EL (cell line): ENCODE data around the gene HDAC9.

Experiments used
- DNase-seq: peaks from one replicate; pipeline ENCODE4 v3.0.0-alpha.2; 2016

Gene HDAC9

GRCh38 chr7:18607025-18607424 is 111.5 kb downstream of the HDAC9 start:
- peak; percentile 26 for DNase-seq

GRCh38 chr7:18610331-18610948 is 114.9 kb downstream of the HDAC9 start:
- peak; percentile 44 for DNase-seq

GRCh38 chr7:18614841-18615240 is 119.3 kb downstream of the HDAC9 start:
- no peak for DNase-seq

GRCh38 chr7:18619311-18619710 is 123.8 kb downstream of the HDAC9 start:
- DNase-seq, result no peak

- DNase-seq, result no peak
Observed at GRCh38 chr7:18623389-18623788, 127.8 kb downstream of the HDAC9 start.

- DNase-seq, result no peak
Observed at GRCh38 chr7:18624459-18624858, 128.9 kb downstream of the HDAC9 start.

- no peak for DNase-seq
Observed at GRCh38 chr7:18626086-18626485, 130.5 kb downstream of the HDAC9 start.

GRCh38 chr7:18626717-18627116 is 131.2 kb downstream of the HDAC9 start:
- DNase-seq, result no peak

- DNase-seq, result no peak
Observed at GRCh38 chr7:18637516-18637915, 142.0 kb downstream of the HDAC9 start.

GRCh38 chr7:18638594-18639452 is 143.3 kb downstream of the HDAC9 start:
- DNase-seq, result peak; percentile 54

- no peak for DNase-seq
Observed at GRCh38 chr7:18639711-18640110, 144.2 kb downstream of the HDAC9 start.

- DNase-seq, result no peak
Observed at GRCh38 chr7:18644981-18645380, 149.4 kb downstream of the HDAC9 start.

- no peak for DNase-seq
Observed at GRCh38 chr7:18647582-18647981, 152.0 kb downstream of the HDAC9 start.

- no peak for DNase-seq
Observed at GRCh38 chr7:18648849-18649758, 153.6 kb downstream of the HDAC9 start.

- peak; percentile 10 for DNase-seq
Observed at GRCh38 chr7:18653381-18654155, 158.0 kb downstream of the HDAC9 start.

- no peak for DNase-seq
Observed at GRCh38 chr7:18654709-18655108, 159.2 kb downstream of the HDAC9 start.

GRCh38 chr7:18655506-18655905 is 160.0 kb downstream of the HDAC9 start:
- no peak for DNase-seq

GRCh38 chr7:18655912-18656311 is 160.4 kb downstream of the HDAC9 start:
- no peak for DNase-seq

GRCh38 chr7:18656362-18656761 is 160.8 kb downstream of the HDAC9 start:
- no peak for DNase-seq

- no peak for DNase-seq
Observed at GRCh38 chr7:18659746-18660145, 164.2 kb downstream of the HDAC9 start.

GRCh38 chr7:18663321-18663720 is 167.8 kb downstream of the HDAC9 start:
- no peak for DNase-seq

- DNase-seq, result peak; percentile 80
Observed at GRCh38 chr7:18666107-18666728, 170.7 kb downstream of the HDAC9 start.
